ENCODE results near the gene SLC2A5.

The SLC2A5 gene

DNA sequence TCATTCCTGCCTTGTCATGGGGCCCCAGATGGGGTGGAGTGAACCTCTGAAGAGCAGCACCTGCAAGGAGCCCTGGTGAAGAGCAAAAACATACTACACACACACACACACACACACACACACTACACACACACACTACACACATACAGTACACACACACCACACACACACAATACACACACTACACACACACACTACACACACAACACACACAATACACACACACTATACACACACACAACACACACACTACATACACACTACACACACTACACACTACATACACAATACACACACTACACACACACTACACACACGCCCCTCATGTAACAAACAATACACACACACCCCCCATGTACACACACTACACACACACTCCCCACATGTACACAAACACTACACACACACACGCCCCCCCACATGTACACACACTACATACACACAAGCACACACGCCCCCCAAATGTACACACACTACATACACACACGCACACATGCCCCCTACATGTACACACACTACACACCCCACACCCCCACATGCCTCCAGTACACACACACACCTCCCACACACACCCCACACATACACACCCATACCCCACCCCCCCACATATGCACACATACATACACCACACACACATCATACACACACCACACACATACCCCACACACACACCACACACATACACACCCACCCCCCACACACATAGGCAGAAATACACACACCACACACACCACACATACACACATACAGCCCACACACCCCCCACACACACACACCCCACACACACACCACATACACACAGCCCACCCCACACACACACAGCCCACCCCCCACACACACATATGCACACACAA is 9.3 kb downstream of the SLC2A5 start:
- H3F3A ChIP-seq (ENCODE audit: control insufficient read depth, insufficient read depth) = peaks cover 33% of the 10 kb centered on the region
- H4K20me1 ChIP-seq (ENCODE audit: control insufficient read depth, insufficient read depth, low read depth, low read length) = peaks cover 42% of the 10 kb centered on the region
- peak overlapping the region; percentile 18; the same call in 1 of the 2 replicates for H3K27ac ChIP-seq (ENCODE audit: low read depth, low read length)
- peaks cover 89% of the 10 kb centered on the region for H3K36me3 ChIP-seq (ENCODE audit: control insufficient read depth, low read length)
- H3K9me2 ChIP-seq (replicated peaks; ENCODE audit: control insufficient read depth, low read length) = no peaks in the 10 kb centered on the region
- TF ChIP-seq EZH2phosphoT487 (IDR thresholded peaks at IDR 0.05; ENCODE audit: borderline replicate concordance, low read length) = no peak
- TF ChIP-seq, protein P1, sequence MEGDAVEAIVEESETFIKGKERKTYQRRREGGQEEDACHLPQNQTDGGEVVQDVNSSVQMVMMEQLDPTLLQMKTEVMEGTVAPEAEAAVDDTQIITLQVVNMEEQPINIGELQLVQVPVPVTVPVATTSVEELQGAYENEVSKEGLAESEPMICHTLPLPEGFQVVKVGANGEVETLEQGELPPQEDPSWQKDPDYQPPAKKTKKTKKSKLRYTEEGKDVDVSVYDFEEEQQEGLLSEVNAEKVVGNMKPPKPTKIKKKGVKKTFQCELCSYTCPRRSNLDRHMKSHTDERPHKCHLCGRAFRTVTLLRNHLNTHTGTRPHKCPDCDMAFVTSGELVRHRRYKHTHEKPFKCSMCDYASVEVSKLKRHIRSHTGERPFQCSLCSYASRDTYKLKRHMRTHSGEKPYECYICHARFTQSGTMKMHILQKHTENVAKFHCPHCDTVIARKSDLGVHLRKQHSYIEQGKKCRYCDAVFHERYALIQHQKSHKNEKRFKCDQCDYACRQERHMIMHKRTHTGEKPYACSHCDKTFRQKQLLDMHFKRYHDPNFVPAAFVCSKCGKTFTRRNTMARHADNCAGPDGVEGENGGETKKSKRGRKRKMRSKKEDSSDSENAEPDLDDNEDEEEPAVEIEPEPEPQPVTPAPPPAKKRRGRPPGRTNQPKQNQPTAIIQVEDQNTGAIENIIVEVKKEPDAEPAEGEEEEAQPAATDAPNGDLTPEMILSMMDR (IDR thresholded peaks at IDR 0.05; ENCODE audit: low read depth, low read length, poor library complexity, severe bottlenecking) = no peak
- peaks cover 95% of the 10 kb centered on the region for H3K79me2 ChIP-seq (ENCODE audit: control insufficient read depth, low read length)
- peaks cover 57% of the 10 kb centered on the region for H3K4me1 ChIP-seq (ENCODE audit: control insufficient read depth, low read length)
- H3K4me3 ChIP-seq (ENCODE audit: low read length) = peak overlapping the region; percentile 11; the same call in 1 of the 2 replicates
- no peaks in the 10 kb centered on the region for H3K9me3 ChIP-seq (ENCODE audit: control insufficient read depth, insufficient read depth, low read length)
- H3K27me3 ChIP-seq (ENCODE audit: control insufficient read depth, low read length) = no peaks in the 10 kb centered on the region
- peak overlapping the region; percentile 65 for H3K4me2 ChIP-seq (ENCODE audit: low read length)

DNA sequence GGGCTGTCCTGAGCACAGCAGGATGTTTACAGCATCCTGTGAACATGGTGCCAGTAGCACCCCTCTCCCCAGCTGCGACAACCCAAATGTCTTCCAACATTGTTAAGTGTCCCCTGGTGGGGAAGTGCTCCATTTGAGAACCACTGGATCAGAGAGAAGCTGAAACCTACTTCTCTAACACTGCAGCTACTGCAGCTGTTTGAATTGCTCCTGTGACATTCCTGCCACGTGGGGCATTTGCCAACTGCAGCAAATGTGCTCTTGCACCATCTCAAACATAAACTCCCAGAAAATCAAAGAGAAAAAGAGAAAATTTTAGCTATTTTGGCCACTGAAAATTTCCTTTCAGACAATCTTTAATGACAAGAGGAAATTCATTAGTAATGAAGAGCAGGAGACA is 11.0 kb downstream of the SLC2A5 start:
- no peak for TF ChIP-seq EZH2phosphoT487 (IDR thresholded peaks at IDR 0.05; ENCODE audit: borderline replicate concordance, low read length)
- TF ChIP-seq, protein P1 (IDR thresholded peaks at IDR 0.05; ENCODE audit: low read depth, low read length, poor library complexity, severe bottlenecking) = no peak
- Histone ChIP-seq H3K4me1 (ENCODE audit: control insufficient read depth, low read length) (peaks cover 43% of the 10 kb centered on the region), H3K4me3 (ENCODE audit: low read length) (no peak overlapping the region), H3K79me2 (ENCODE audit: control insufficient read depth, low read length) (peaks cover 93% of the 10 kb centered on the region), H3K36me3 (ENCODE audit: control insufficient read depth, low read length) (peaks cover 88% of the 10 kb centered on the region), H3K27me3 (ENCODE audit: control insufficient read depth, low read length) (no peaks in the 10 kb centered on the region), H3K9me2 (replicated peaks; ENCODE audit: control insufficient read depth, low read length) (no peaks in the 10 kb centered on the region), H3K9me3 (ENCODE audit: control insufficient read depth, insufficient read depth, low read length) (no peaks in the 10 kb centered on the region), H3K27ac (ENCODE audit: low read depth, low read length) (no peak overlapping the region), H4K20me1 (ENCODE audit: control insufficient read depth, insufficient read depth, low read depth, low read length) (peaks cover 47% of the 10 kb centered on the region), H3F3A (ENCODE audit: control insufficient read depth, insufficient read depth) (peaks cover 32% of the 10 kb centered on the region), H3K4me2 (ENCODE audit: low read length) (no peak overlapping the region)

DNA sequence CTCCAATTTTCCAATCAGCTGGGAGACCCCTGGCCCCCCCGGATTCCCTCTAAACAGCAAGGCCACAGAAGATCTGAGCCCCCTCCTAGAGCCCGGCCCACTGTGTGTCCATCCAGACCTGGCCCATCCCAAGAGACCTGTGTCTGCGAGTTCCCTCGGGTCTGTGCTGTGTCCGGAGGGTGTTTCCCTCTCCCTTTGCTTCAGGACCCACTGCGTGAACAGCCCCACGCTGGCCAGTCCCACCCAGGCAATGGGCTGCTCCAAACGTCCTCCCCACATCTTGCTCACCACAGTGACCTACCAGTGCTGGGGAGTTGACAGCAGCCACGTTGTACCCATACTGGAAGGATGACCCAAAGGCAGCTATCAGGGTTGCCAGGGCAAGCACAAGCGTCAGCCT is 11.6 kb downstream of the SLC2A5 start:
- Histone ChIP-seq H3K4me3 (ENCODE audit: low read length) (no peak overlapping the region), H3K27me3 (ENCODE audit: control insufficient read depth, low read length) (no peaks in the 10 kb centered on the region), H4K20me1 (ENCODE audit: control insufficient read depth, insufficient read depth, low read depth, low read length) (peaks cover 47% of the 10 kb centered on the region), H3K4me2 (ENCODE audit: low read length) (no peak overlapping the region), H3K27ac (ENCODE audit: low read depth, low read length) (no peak overlapping the region), H3K4me1 (ENCODE audit: control insufficient read depth, low read length) (peaks cover 37% of the 10 kb centered on the region), H3K9me2 (replicated peaks; ENCODE audit: control insufficient read depth, low read length) (no peaks in the 10 kb centered on the region), H3K9me3 (ENCODE audit: control insufficient read depth, insufficient read depth, low read length) (no peaks in the 10 kb centered on the region), H3K36me3 (ENCODE audit: control insufficient read depth, low read length) (peaks cover 87% of the 10 kb centered on the region), H3F3A (ENCODE audit: control insufficient read depth, insufficient read depth) (peaks cover 28% of the 10 kb centered on the region), H3K79me2 (ENCODE audit: control insufficient read depth, low read length) (peaks cover 87% of the 10 kb centered on the region)
- TF ChIP-seq, protein P1 (IDR thresholded peaks at IDR 0.05; ENCODE audit: low read depth, low read length, poor library complexity, severe bottlenecking) = no peak
- no peak for TF ChIP-seq EZH2phosphoT487 (IDR thresholded peaks at IDR 0.05; ENCODE audit: borderline replicate concordance, low read length)

Measured in DOHH2 (cell line).